Subcutaneous abdominal adipose tissue (tissue), 5 donors: Measurements from ENCODE around the gene DNASE1L2.
"Not testable (repeated sequence)": the region's sequence is repeated elsewhere in the genome, so short reads cannot be mapped to it uniquely, and the experiment has no call there.

Experiments used
- H3K27ac ChIP-seq: one replicate; pipeline ENCODE4 v1.7.0; 2013; ENCODE audit warnings: low read depth, mild to moderate bottlenecking, inconsistent platforms, low read length, moderate library complexity
- H3K27me3 ChIP-seq, 5 donors: one replicate each; pipeline ENCODE4 v1.7.0; 2013; ENCODE audit warnings: low read length in 5 of 5, inconsistent platforms in 1 of 5; ENCODE audit not compliant: control insufficient read depth in 5 of 5, insufficient read depth in 4 of 5
- H3K36me3 ChIP-seq, 5 donors: one replicate each; pipeline ENCODE4 v1.7.0; 2013; ENCODE audit warnings: low read length in 5 of 5; ENCODE audit not compliant: control insufficient read depth in 5 of 5, insufficient read depth in 5 of 5
- H3K4me1 ChIP-seq, 5 donors: one replicate each; pipeline ENCODE4 v1.7.0; 2013; ENCODE audit warnings: low read length in 5 of 5, mild to moderate bottlenecking in 3 of 5, moderate library complexity in 1 of 5; ENCODE audit not compliant: control insufficient read depth in 5 of 5, insufficient read depth in 5 of 5
- H3K4me3 ChIP-seq, 5 donors: one replicate each; pipeline ENCODE4 v1.7.0; 2013; ENCODE audit warnings: low read length in 5 of 5, low read depth in 1 of 5
- H3K9ac ChIP-seq, 5 donors: one replicate each; pipeline ENCODE4 v1.7.0; 2013; ENCODE audit warnings: low read length in 5 of 5, mild to moderate bottlenecking in 4 of 5, moderate library complexity in 3 of 5
- H3K9me3 ChIP-seq, 5 donors: one replicate each; pipeline ENCODE4 v1.7.0; 2013; ENCODE audit warnings: low read length in 5 of 5; ENCODE audit not compliant: control insufficient read depth in 5 of 5
- donor health status: healthy.
- donor health status: healthy.
- donor health status: healthy.
- donor health status: healthy.
- donor health status: healthy.

DNASE1L2 gene

DNA sequence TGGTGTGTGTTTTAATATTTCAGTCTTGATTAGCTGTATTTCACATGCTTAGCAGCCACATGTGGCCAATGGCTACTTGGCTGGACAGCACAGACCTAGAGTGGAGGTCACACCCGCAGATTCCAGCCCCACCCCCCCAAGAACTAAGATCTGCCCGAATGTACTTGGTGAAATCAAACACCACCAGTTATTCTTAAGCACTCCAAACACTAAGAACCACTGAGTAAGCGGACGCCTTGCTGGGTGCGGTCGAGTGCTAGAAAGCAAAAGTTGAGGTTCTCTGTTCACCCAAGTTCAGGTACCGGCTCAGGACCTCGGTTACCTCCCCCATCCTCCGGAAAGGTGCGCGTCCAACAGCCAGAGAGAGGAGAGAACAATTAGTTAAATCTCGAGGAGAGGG, 30.6 kb downstream of the DNASE1L2 start:
- H3K36me3 ChIP-seq: peaks cover 3 to 28% (median 24%) of the 10 kb centered on the region in 5 donors
- H3K9me3 ChIP-seq, H3K27me3 ChIP-seq: not testable (repeated sequence)
- peak overlapping the region in 4 of 5 donors; percentile 53 to 96 (median 76) for H3K9ac ChIP-seq
- H3K4me1 ChIP-seq: peaks cover 7 to 39% (median 35%) of the 10 kb centered on the region in 5 donors
- peak overlapping the region; percentile 90 for H3K27ac ChIP-seq
- peak overlapping the region; percentile 79 to 96 (median 94) for H3K4me3 ChIP-seq

DNA sequence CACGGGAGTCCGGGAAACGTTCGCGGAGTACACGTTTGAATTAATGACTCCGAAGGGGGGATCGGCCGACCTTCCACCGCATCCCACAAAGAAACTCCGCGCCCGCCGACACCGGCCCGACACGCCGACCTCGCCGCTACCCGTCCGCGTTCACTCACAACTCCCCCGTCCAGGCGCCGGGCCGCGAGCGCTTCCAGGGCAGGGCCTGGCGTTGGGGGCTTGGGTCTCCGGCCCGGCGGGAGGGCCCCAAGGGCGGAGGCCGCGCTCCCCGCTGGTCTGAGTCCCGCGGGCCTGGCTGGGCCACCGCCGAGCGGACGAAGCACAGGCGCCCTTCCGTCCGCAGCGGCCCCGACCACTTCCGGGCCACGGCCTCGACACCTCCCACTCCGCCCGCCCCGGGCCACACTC, 31.3 kb downstream of the DNASE1L2 start:
- not testable (repeated sequence) for H3K27me3 ChIP-seq, H3K9me3 ChIP-seq
- Histone ChIP-seq H3K36me3 (peaks cover 2 to 22% (median 18%) of the 10 kb centered on the region in 5 donors), H3K4me3 (peak overlapping the region; percentile 79 to 96 (median 94)), H3K27ac (peak overlapping the region; percentile 90), H3K4me1 (peaks cover 7 to 42% (median 37%) of the 10 kb centered on the region in 5 donors), H3K9ac (peak overlapping the region; percentile 48 to 96 (median 83))

DNA sequence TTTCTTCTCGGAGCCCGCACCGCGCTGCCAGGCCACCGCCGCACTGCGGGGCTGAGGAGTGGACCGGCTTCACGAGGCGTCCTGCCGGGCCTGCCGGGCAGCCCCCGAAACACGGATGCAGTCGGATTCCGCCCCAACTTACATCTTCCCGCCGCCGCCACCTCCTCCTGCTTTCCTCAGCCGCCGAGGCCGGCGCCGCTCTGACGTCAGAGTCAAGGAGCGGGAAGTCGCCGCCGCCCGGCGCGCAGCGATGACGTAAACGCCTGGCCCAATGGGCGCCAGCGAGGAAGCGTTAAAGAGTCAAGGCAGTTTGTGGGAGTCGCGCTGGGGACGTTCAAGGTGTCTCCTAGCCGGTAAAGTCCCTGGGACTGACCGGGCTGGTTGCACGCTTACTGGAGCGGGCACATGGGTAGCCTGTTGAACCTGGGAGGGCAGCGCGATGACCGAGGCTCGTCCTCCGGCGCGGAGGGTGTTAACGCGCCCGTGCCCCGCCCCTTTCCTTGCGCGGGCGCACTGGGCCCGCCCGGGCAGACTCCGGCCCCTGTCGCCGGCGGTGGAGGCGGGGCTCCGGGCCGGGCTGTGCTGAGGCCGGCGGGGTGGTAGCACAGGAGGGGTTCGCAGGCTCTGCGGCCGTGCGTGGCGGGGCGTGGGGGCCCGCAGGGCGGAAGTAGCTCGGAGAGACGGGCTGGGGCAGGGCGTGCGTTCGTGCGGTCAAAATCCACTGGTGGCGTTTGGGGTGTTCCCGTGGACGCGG, 31.8 kb downstream of the DNASE1L2 start, which contains the start of gene RNPS1:
TSS of gene RNPS1 (minus strand) at position 214 of the 754 bp plus-strand sequence. CDS start 3,483 bp downstream, outside the sequence.
- H3K36me3 ChIP-seq: peaks cover 2 to 16% (median 12%) of the 10 kb centered on the region in 5 donors
- H3K9ac ChIP-seq: peak within 1 kb of the TSS; percentile 48 to 96 (median 87)
- H3K4me1 ChIP-seq: peaks cover 7 to 42% (median 37%) of the 10 kb centered on the region in 5 donors
- H3K27me3 ChIP-seq: no peaks in the 10 kb centered on the region
- H3K9me3 ChIP-seq: no peaks in the 10 kb centered on the region
- peak within 1 kb of the TSS; percentile 90 for H3K27ac ChIP-seq
- peak within 1 kb of the TSS; percentile 85 to 96 (median 94) for H3K4me3 ChIP-seq

DNA sequence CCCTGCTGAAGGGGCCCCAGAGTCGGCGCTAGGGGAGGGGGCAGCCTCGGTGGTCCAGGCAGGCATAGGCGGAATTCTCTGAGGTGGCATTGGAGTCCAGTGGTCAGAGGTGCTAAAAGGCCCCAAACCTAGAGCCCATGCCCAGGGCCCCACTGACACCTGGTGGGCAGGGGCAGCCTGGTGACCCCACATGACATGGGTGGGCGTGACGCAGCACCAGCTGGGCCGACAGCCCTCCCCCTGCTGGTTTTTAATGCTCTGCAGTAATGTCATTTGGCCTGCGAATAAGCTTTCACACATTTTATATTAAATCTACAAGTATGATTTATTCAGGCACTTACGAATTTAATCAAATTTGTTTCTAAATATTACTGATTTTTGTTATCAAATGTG, 33.8 kb downstream of the DNASE1L2 start:
- H3K4me1 ChIP-seq: peaks cover 7 to 54% (median 41%) of the 10 kb centered on the region in 5 donors
- no peaks in the 10 kb centered on the region for H3K27me3 ChIP-seq
- no peak overlapping the region for H3K27ac ChIP-seq
- H3K36me3 ChIP-seq: peaks cover 0 to 3% (median 0%) of the 10 kb centered on the region in 5 donors
- H3K9ac ChIP-seq: peak overlapping the region in 2 of 5 donors; percentile 78 to 93
- no peak overlapping the region for H3K4me3 ChIP-seq
- H3K9me3 ChIP-seq: no peaks in the 10 kb centered on the region

DNA sequence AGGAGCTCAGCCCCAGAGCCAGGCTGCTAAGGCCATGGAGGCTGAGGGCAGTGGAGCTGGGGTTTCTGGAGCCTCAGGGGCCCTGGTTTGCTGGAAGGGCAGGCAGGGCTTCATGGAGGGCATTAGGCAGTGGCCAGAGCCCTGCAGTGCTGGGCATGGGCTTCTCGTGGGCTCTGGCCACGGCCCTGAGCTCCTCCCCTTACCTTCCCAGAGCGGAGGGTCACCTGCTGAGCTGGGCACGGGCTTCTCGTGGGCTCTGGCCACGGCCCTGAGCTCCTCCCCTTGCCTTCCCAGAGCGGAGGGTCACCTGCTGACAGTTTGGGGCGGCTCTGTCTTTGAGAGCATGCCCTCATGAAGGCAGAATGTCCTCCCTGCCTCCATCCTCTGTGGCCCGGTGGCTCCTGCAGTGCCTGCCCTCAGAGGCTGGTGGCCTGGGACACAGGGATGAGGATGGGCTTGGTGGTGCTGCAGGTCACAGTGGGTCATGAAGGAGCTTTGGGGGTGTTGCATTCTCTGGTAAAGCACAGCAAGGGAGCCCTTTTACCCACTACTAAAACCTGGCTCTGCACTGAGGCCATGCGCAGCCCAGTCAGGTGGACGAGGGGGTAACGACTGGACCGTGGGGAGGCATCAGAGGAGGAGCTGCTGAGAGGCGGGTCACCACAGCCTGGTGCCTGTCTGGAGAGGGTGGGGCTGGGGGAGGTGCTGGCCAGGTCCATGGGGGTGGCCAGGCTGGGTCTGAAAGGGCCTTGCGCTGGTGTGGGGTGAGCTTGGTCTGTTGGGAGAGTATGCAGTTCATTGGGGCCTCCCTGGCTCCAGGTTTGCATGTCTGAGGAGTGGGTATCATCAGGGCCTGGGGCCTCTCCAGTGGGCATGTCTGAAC, 34.6 kb downstream of the DNASE1L2 start:
- Histone ChIP-seq H3K27ac (no peak overlapping the region), H3K9me3 (no peaks in the 10 kb centered on the region), H3K4me1 (peaks cover 7 to 54% (median 39%) of the 10 kb centered on the region in 5 donors), H3K9ac (peak overlapping the region in 3 of 5 donors; percentile 21 to 78 (median 31)), H3K4me3 (no peak overlapping the region), H3K36me3 (peaks cover 0 to 2% (median 0%) of the 10 kb centered on the region in 5 donors), H3K27me3 (no peaks in the 10 kb centered on the region)

DNA sequence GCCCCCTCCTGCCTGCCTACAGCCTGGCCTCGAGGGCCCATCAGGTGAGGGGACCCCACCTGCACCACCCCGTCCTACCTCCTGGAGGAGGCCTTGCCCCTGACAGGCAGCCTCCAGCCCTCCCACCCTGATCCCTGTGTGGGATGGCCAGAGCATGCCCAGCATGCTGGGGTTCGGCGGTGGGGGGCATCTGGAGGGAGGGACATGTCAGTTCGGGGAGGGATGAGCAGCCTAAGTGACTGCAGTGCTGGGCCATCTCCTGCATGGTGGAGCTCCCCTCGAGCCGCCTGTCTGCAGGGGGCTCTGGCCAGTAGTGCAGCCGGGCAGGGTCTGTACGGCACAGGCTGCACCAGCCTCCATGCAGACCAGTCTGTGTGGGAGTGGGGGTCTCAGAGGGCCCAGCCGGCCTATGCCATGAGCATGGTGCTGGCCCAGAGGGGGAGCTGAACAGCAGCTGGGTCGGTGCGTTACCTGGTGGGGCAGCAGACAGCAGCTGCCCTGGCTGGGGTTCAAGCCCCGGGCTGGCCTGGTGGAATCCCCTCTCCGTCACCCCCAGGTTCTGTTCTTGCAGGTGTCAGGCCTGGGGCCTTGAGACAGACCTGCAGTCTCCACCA, 35.7 kb downstream of the DNASE1L2 start:
- Histone ChIP-seq H3K27me3 (no peaks in the 10 kb centered on the region), H3K9me3 (no peaks in the 10 kb centered on the region), H3K9ac (peak overlapping the region in 2 of 5 donors; percentile 15 to 23), H3K27ac (no peak overlapping the region), H3K4me1 (peaks cover 7 to 49% (median 33%) of the 10 kb centered on the region in 5 donors), H3K36me3 (peaks cover 0 to 10% (median 0%) of the 10 kb centered on the region in 5 donors), H3K4me3 (no peak overlapping the region)

DNA sequence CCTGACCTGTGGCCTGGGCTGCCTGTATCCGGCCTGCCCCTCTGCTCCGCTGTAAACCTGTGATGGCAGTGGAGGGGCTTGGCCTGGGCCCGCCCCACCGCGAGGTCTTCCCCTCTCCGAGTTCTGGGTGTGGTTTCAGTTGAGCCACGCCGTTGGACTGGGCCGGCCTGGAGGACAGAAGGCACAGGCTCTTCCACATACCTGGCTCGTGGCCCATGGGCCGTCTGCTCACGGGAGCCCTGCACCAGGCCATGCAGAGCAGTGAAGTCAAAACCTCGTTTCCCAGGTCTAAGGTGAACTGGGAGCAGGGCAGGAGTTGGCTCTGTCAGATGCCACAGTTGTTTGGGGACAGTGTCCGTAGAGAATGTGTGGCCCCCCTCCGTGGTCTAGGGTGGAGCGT, 37.2 kb downstream of the DNASE1L2 start:
- Histone ChIP-seq H3K27me3 (no peaks in the 10 kb centered on the region), H3K9me3 (no peaks in the 10 kb centered on the region), H3K4me1 (peaks cover 5 to 48% (median 32%) of the 10 kb centered on the region in 5 donors), H3K36me3 (peaks cover 0 to 24% (median 9%) of the 10 kb centered on the region in 5 donors), H3K4me3 (no peak overlapping the region), H3K27ac (no peak overlapping the region), H3K9ac (peak overlapping the region in 2 of 5 donors; percentile 35 to 43)

DNA sequence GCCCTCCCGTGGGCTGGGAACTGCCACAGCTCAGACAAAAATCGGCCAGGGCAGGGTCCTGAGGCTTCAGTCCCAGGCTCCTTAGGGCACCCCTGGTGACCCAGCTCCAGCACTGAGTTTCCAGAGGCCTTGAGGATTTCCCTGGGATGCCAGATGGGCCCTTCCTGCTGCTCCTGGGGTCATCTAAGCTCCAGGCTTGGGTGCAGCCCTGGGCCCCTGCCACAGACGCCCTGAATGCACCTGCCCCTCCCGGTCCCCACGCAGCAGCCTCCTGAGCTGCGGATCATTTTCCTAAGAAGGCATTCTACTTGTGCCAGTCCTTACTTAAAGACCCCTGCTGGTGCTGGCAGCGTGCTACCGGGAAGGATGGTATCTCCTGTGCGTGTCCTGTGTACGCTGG, 37.7 kb downstream of the DNASE1L2 start:
- Histone ChIP-seq H3K36me3 (peaks cover 0 to 27% (median 9%) of the 10 kb centered on the region in 5 donors), H3K27ac (no peak overlapping the region), H3K9me3 (no peaks in the 10 kb centered on the region)

DNA sequence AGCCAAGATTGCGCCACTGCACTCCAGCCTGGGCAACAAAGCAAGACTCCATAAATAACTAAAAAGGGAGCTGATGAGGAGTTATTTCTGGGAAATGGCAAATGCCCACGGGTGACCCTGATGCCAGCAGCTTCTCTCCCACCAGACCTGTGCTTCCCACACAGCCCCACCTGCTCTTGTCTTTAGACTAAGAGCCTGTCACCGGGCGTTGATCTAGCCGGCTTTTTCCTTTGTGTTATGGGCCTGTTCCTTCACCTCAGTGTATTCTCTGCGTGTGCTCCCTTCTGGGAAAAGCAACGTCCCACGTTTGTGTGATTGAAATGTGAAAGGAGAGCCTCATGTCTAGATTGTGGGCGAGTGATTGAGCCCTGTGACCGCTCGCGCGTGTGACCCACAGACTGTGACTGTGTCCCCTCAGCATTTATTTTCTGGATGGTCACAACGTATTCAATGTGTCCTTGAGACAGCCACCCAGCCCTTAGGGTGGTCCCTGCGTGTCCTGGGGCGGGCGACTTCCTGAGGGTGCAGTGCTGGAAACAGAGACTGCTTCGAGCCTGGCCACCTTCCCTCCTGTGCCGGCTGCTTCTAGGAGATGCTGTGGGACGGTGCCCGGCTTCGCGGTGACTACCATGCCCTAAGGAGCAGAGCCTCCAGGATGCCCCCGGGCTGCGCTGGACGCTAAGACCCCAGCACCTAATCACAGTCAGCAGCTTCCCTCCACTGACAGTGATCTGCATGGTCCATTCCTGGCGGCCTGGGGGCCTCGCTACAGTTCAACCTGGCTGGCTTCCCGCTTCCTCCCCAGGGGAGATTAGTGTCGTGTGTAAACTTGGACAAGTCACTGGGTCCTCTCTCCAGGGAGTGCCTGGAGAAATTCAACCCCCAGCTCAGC, 39.5 kb downstream of the DNASE1L2 start:
- H3K27me3 ChIP-seq: no peaks in the 10 kb centered on the region
- no peaks in the 10 kb centered on the region for H3K9me3 ChIP-seq
- H3K9ac ChIP-seq: no peak overlapping the region
- H3K27ac ChIP-seq: no peak overlapping the region
- H3K4me3 ChIP-seq: no peak overlapping the region
- H3K4me1 ChIP-seq: peaks cover 0 to 33% (median 16%) of the 10 kb centered on the region in 5 donors
- H3K36me3 ChIP-seq: peaks cover 0 to 36% (median 12%) of the 10 kb centered on the region in 5 donors

More for the DNA sequence above, 37.7 kb downstream of the DNASE1L2 start:
- peak overlapping the region in 2 of 5 donors; percentile 35 to 43 for H3K9ac ChIP-seq
- no peak overlapping the region for H3K4me3 ChIP-seq
- H3K4me1 ChIP-seq: peaks cover 5 to 45% (median 28%) of the 10 kb centered on the region in 5 donors
- no peaks in the 10 kb centered on the region for H3K27me3 ChIP-seq
